ENCODE measurements around the gene SORL1-AS1.

SORL1-AS1 gene

GRCh38 chr11:121452609-121453150 is at the start of gene SORL1-AS1:
Gene SORL1-AS1, minus strand, starts transcription at chr11:121452967.
- H3K4me3 ChIP-seq, result peak within 1 kb of the TSS; percentile 23 to 80
- no peak for DNase-seq
- peak within 1 kb of the TSS in 1 of 2 donors; percentile 12 for H3K27ac ChIP-seq
- H3K27me3 ChIP-seq, result no peaks in the 10 kb centered on the region
- no peaks in the 10 kb centered on the region for H3K4me1 ChIP-seq
- no peaks in the 10 kb centered on the region for H3K36me3 ChIP-seq
- no peak for TF ChIP-seq CTCF (IDR thresholded peaks at IDR 0.05)
- TF ChIP-seq POLR2A (IDR thresholded peaks at IDR 0.05), result no peak
- intact Hi-C loops (cut with DNase I; ENCODE audit: low total_unique reads), result no loop called here
- no peaks in the 10 kb centered on the region for H3K9me3 ChIP-seq

GRCh38 chr11:121500717-121501116 is 48.0 kb upstream of the SORL1-AS1 start:
- Histone ChIP-seq H3K27ac (no peak overlapping the region), H3K9me3 (no peaks in the 10 kb centered on the region), H3K36me3 (no peaks in the 10 kb centered on the region), H3K4me1 (no peaks in the 10 kb centered on the region), H3K4me3 (no peak overlapping the region), H3K27me3 (no peaks in the 10 kb centered on the region)
- DNase-seq, result no peak
- no peak for TF ChIP-seq POLR2A (IDR thresholded peaks at IDR 0.05)
- TF ChIP-seq CTCF (IDR thresholded peaks at IDR 0.05), result no peak
- intact Hi-C loops (cut with DNase I; ENCODE audit: low total_unique reads), result no loop called here

- no peak for DNase-seq
- Histone ChIP-seq H3K36me3 (no peaks in the 10 kb centered on the region), H3K27ac (no peak overlapping the region), H3K4me3 (no peak overlapping the region), H3K9me3 (no peaks in the 10 kb centered on the region), H3K4me1 (no peaks in the 10 kb centered on the region), H3K27me3 (no peaks in the 10 kb centered on the region)
- TF ChIP-seq POLR2A (IDR thresholded peaks at IDR 0.05) (no peak), CTCF (IDR thresholded peaks at IDR 0.05) (no peak)
- intact Hi-C loops (cut with DNase I; ENCODE audit: low total_unique reads), result no loop called here
Measured at GRCh38 chr11:121500275-121500674, 47.5 kb upstream of the SORL1-AS1 start.

- Histone ChIP-seq H3K27ac (no peak overlapping the region), H3K9me3 (no peaks in the 10 kb centered on the region), H3K4me1 (no peaks in the 10 kb centered on the region), H3K36me3 (no peaks in the 10 kb centered on the region), H3K27me3 (no peaks in the 10 kb centered on the region), H3K4me3 (no peak overlapping the region)
- intact Hi-C loops (cut with DNase I; ENCODE audit: low total_unique reads), result no loop called here
- DNase-seq, result no peak
- TF ChIP-seq CTCF (IDR thresholded peaks at IDR 0.05), result no peak
- TF ChIP-seq POLR2A (IDR thresholded peaks at IDR 0.05), result no peak
Measured at GRCh38 chr11:121499405-121499804, 46.6 kb upstream of the SORL1-AS1 start.

- Histone ChIP-seq H3K36me3 (no peaks in the 10 kb centered on the region), H3K4me3 (no peak overlapping the region), H3K27me3 (no peaks in the 10 kb centered on the region), H3K27ac (no peak overlapping the region), H3K4me1 (no peaks in the 10 kb centered on the region), H3K9me3 (no peaks in the 10 kb centered on the region)
- no peak for DNase-seq
- intact Hi-C loops (cut with DNase I; ENCODE audit: low total_unique reads), result no loop called here
- TF ChIP-seq CTCF (IDR thresholded peaks at IDR 0.05), result no peak
- no peak for TF ChIP-seq POLR2A (IDR thresholded peaks at IDR 0.05)
Measured at GRCh38 chr11:121497176-121497998, 44.6 kb upstream of the SORL1-AS1 start.

All from uterus (tissue), 3 donors.